H9 (cell line): ENCODE measurements around the gene CHRM5. TPM values are rescaled to one million over a fixed set of nuclear protein-coding genes. Genes with fewer than 3 reads are reported as not detected.

Experiments used
- DNase-seq: peaks from one replicate; pipeline ENCODE4 v3.0.0-alpha.2; 2017
- H2AFZ ChIP-seq: one replicate; pipeline ENCODE4 v1.6.1; 2013; ENCODE audit warnings: mild to moderate bottlenecking, low read length, control low read depth, moderate library complexity
- H2AK5ac ChIP-seq: 2 replicates; pipeline ENCODE4 v1.6.1; 2013; ENCODE audit warnings: low read length, control low read depth, mixed read lengths; ENCODE audit not compliant: insufficient read length
- H2BK120ac ChIP-seq: one replicate; pipeline ENCODE4 v1.6.1; 2013; ENCODE audit warnings: low read depth, mild to moderate bottlenecking, low read length, control low read depth, inconsistent platforms; ENCODE audit not compliant: poor library complexity, severe bottlenecking
- H2BK12ac ChIP-seq: 2 replicates; pipeline ENCODE4 v1.6.1; 2013; ENCODE audit warnings: low read length, control low read depth, mixed read lengths, low read depth; ENCODE audit not compliant: insufficient read length
- H2BK15ac ChIP-seq: 2 replicates; pipeline ENCODE4 v1.6.1; 2013; ENCODE audit warnings: low read depth, low read length, control low read depth
- H2BK20ac ChIP-seq: one replicate; pipeline ENCODE4 v1.6.1; 2013; ENCODE audit warnings: low read depth, mild to moderate bottlenecking, low read length, control low read depth, inconsistent platforms; ENCODE audit not compliant: poor library complexity, severe bottlenecking
- H2BK5ac ChIP-seq: 2 replicates; pipeline ENCODE4 v1.6.1; 2013; ENCODE audit warnings: low read length, control low read depth, mixed read lengths; ENCODE audit not compliant: insufficient read length
- H3K14ac ChIP-seq: 2 replicates; pipeline ENCODE4 v1.6.1; 2013; ENCODE audit warnings: low read length, control low read depth; ENCODE audit not compliant: insufficient read depth
- H3K18ac ChIP-seq: 2 replicates; pipeline ENCODE4 v1.6.1; 2013; ENCODE audit warnings: low read depth, mild to moderate bottlenecking, mixed read lengths, low read length, control low read depth; ENCODE audit not compliant: insufficient read length
- H3K23ac ChIP-seq: 2 replicates; pipeline ENCODE4 v1.6.1; 2013; ENCODE audit warnings: low read length, control low read depth, mixed read lengths, low read depth; ENCODE audit not compliant: insufficient read length
- H3K23me2 ChIP-seq: 2 replicates; pipeline ENCODE4 v1.6.1; 2013; ENCODE audit warnings: low read depth, mild to moderate bottlenecking, mixed read lengths, low read length, control low read depth; ENCODE audit not compliant: insufficient read length, poor library complexity, severe bottlenecking
- H3K27ac ChIP-seq: 2 replicates; pipeline ENCODE4 v1.5.1; 2013; ENCODE audit warnings: low read length, control low read depth, mixed read lengths, low read depth; ENCODE audit not compliant: insufficient read length
- H3K27me3 ChIP-seq: 2 replicates; pipeline ENCODE4 v1.6.1; 2013; ENCODE audit warnings: low read length, control low read depth, inconsistent platforms; ENCODE audit not compliant: insufficient read depth
- H3K4ac ChIP-seq: 2 replicates; pipeline ENCODE4 v1.6.1; 2013; ENCODE audit warnings: low read depth, mild to moderate bottlenecking, control low read depth, inconsistent platforms, low read length, moderate library complexity
- H3K4me1 ChIP-seq: 2 replicates; pipeline ENCODE4 v1.6.1; 2013; ENCODE audit warnings: low read length, control low read depth, inconsistent platforms; ENCODE audit not compliant: insufficient read depth
- H3K4me2 ChIP-seq: 2 replicates; pipeline ENCODE4 v1.6.1; 2013; ENCODE audit warnings: low read length, control low read depth, mixed read lengths; ENCODE audit not compliant: insufficient read length, insufficient read depth
- H3K56ac ChIP-seq: 2 replicates; pipeline ENCODE4 v1.6.1; 2013; ENCODE audit warnings: low read depth, mild to moderate bottlenecking, mixed read lengths, low read length, control low read depth; ENCODE audit not compliant: insufficient read length
- H3K79me1 ChIP-seq: 2 replicates; pipeline ENCODE4 v1.6.1; 2013; ENCODE audit warnings: low read depth, mild to moderate bottlenecking, moderate library complexity, low read length, control low read depth, inconsistent platforms; ENCODE audit not compliant: insufficient read depth, poor library complexity, severe bottlenecking
- H3K79me2 ChIP-seq: 2 replicates; pipeline ENCODE4 v1.6.1; 2013; ENCODE audit warnings: low read length, control low read depth, inconsistent platforms; ENCODE audit not compliant: insufficient read depth
- H3K9ac ChIP-seq: 2 replicates; pipeline ENCODE4 v1.6.1; 2013; ENCODE audit warnings: low read length, control low read depth, mixed read lengths; ENCODE audit not compliant: insufficient read length; ENCODE audit errors: extremely low read depth
- H3K9me3 ChIP-seq: one replicate; pipeline ENCODE4 v1.6.1; 2013; ENCODE audit warnings: low read depth, low read length, inconsistent platforms; ENCODE audit not compliant: control insufficient read depth
- H3T11ph ChIP-seq: one replicate; pipeline ENCODE4 v1.6.1; 2013; ENCODE audit warnings: mild to moderate bottlenecking, low read length, control low read depth, inconsistent platforms
- H4K20me1 ChIP-seq: one replicate; pipeline ENCODE4 v1.6.1; 2013; ENCODE audit not compliant: control insufficient read depth, insufficient read length, insufficient read depth
- H4K5ac ChIP-seq: 2 replicates; pipeline ENCODE4 v1.6.1; 2013; ENCODE audit warnings: low read depth, mild to moderate bottlenecking, mixed read lengths, low read length, control low read depth; ENCODE audit not compliant: insufficient read length
- H4K8ac ChIP-seq: replicated peaks from 2 replicates; pipeline ENCODE4 v1.6.1; 2013; ENCODE audit warnings: low read length, control low read depth, mixed read lengths, low read depth; ENCODE audit not compliant: insufficient read length
- H4K91ac ChIP-seq: 2 replicates; pipeline ENCODE4 v1.6.1; 2013; ENCODE audit warnings: low read depth, mild to moderate bottlenecking, moderate library complexity, mixed read lengths, low read length, control low read depth; ENCODE audit not compliant: insufficient read length
- H3K27ac Mint-ChIP-seq, 3 experiments: 2 replicates in 2 of 3; 3 replicates in 1 of 3; pipeline ENCODE4 v1.8.0; 2020 to 2021; ENCODE audit warnings: mixed read lengths in 3 of 3, mild to moderate bottlenecking in 1 of 3, moderate library complexity in 1 of 3
- H3K27me3 Mint-ChIP-seq: 2 replicates; pipeline ENCODE4 v1.8.0; 2021; ENCODE audit warnings: low read depth, mild to moderate bottlenecking, moderate library complexity, mixed read lengths
- H3K36me3 Mint-ChIP-seq, 3 experiments: 2 replicates in 2 of 3; 3 replicates in 1 of 3; pipeline ENCODE4 v1.8.0; 2020 to 2021; ENCODE audit warnings: low read depth in 3 of 3, mixed read lengths in 3 of 3; ENCODE audit not compliant: insufficient read depth in 1 of 3
- H3K4me1 Mint-ChIP-seq, 2 experiments: 2 replicates each; pipeline ENCODE4 v1.8.0; 2020; ENCODE audit warnings: mixed read lengths in 2 of 2
- H3K4me3 Mint-ChIP-seq, 2 experiments: 2 replicates in 1 of 2; 3 replicates in 1 of 2; pipeline ENCODE4 v1.8.0; 2020 to 2021; ENCODE audit warnings: mild to moderate bottlenecking in 2 of 2, mixed read lengths in 2 of 2, moderate library complexity in 1 of 2
- H3K9me3 Mint-ChIP-seq, 2 experiments: 2 replicates in 1 of 2; 3 replicates in 1 of 2; pipeline ENCODE4 v1.8.0; 2020; ENCODE audit warnings: mild to moderate bottlenecking in 2 of 2, mixed read lengths in 2 of 2, moderate library complexity in 1 of 2
- WGBS: extraction: QIAGEN DNeasy Blood & Tissue Kit; methylation state at CpG from one replicate; pipeline ENCODE4 v1.1.7; 2013; ENCODE audit warnings: missing lambda C conversion rate, low lambda C conversion rate, mixed read lengths; ENCODE audit not compliant: insufficient read length; ENCODE audit errors: extremely low coverage; 5-methylcytosine and 5-hydroxymethylcytosine counted together
- total RNA-seq: library from RNA; stranded (reverse); gene quantifications from 2 replicates; pipeline ENCODE4 v1.2.1, GENCODE V29; 2021
- TF ChIP-seq, protein P1 (sequence below): fragments of 200-600 bp; sonication (generic); conservative IDR thresholded peaks from 3 replicates; pipeline ENCODE4 v1.8.0; 2021; ENCODE audit warnings: antibody characterized with exemption, mild to moderate bottlenecking

The CHRM5 gene
- total RNA-seq, 1 experiment from 2014 or later: not detected

- H3K23ac ChIP-seq: no peak overlapping the region
- no peaks in the 10 kb centered on the region for H3K9me3 ChIP-seq
- H3K14ac ChIP-seq: no peak overlapping the region
- no peaks in the 10 kb centered on the region for H3K79me1 ChIP-seq
- no peak overlapping the region for H2AK5ac ChIP-seq
- TF ChIP-seq, protein P1, sequence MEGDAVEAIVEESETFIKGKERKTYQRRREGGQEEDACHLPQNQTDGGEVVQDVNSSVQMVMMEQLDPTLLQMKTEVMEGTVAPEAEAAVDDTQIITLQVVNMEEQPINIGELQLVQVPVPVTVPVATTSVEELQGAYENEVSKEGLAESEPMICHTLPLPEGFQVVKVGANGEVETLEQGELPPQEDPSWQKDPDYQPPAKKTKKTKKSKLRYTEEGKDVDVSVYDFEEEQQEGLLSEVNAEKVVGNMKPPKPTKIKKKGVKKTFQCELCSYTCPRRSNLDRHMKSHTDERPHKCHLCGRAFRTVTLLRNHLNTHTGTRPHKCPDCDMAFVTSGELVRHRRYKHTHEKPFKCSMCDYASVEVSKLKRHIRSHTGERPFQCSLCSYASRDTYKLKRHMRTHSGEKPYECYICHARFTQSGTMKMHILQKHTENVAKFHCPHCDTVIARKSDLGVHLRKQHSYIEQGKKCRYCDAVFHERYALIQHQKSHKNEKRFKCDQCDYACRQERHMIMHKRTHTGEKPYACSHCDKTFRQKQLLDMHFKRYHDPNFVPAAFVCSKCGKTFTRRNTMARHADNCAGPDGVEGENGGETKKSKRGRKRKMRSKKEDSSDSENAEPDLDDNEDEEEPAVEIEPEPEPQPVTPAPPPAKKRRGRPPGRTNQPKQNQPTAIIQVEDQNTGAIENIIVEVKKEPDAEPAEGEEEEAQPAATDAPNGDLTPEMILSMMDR: no peak
- no peaks in the 10 kb centered on the region for H3K27me3 ChIP-seq
- Mint-ChIP-seq H3K27me3 (no peaks in the 10 kb centered on the region), H3K27ac (no peak overlapping the region), H3K9me3 (no peaks in the 10 kb centered on the region), H3K4me3 (no peak overlapping the region), H3K36me3 (no peaks in the 10 kb centered on the region; a peak in 1 of 7 replicates), H3K4me1 (peaks cover 9 to 16% of the 10 kb centered on the region in 2 experiments)
- no peak overlapping the region for H4K5ac ChIP-seq
- no peak overlapping the region for H2BK120ac ChIP-seq
- H2BK20ac ChIP-seq: no peak overlapping the region
- no peak overlapping the region for H2AFZ ChIP-seq
- DNase-seq: no peak
- no peak overlapping the region for H3K56ac ChIP-seq
- H4K20me1 ChIP-seq: no peaks in the 10 kb centered on the region
- no peak overlapping the region for H3K9ac ChIP-seq
- no peak overlapping the region for H4K8ac ChIP-seq
- no peak overlapping the region for H3K4me2 ChIP-seq
- no peak overlapping the region for H3K4ac ChIP-seq
- no peak overlapping the region for H3K27ac ChIP-seq
- H3T11ph ChIP-seq: no peak overlapping the region
- no peak overlapping the region for H2BK15ac ChIP-seq
- no peak overlapping the region for H4K91ac ChIP-seq
- no peak overlapping the region for H2BK5ac ChIP-seq
- H3K4me1 ChIP-seq: no peaks in the 10 kb centered on the region
- H3K79me2 ChIP-seq: no peaks in the 10 kb centered on the region; the same call in 1 of the 2 replicates
- H3K23me2 ChIP-seq: no peaks in the 10 kb centered on the region
- H2BK12ac ChIP-seq: no peak overlapping the region
- H3K18ac ChIP-seq: no peak overlapping the region
- no CpG with 5 or more reads among the region's 3 CpGs for WGBS
Observed at GRCh38 chr15:33985751-33986150, 17.5 kb downstream of the CHRM5 start.
